Aorta (tissue), 5 donors: ENCODE results near the gene ZNF281. TPM values are rescaled to one million over a fixed set of nuclear protein-coding genes. Genes with fewer than 3 reads are reported as not detected.

Experiments
- ATAC-seq: fragments of 200-7000 bp; cut with Tn5 transposase; one replicate; pipeline ENCODE4 v1.9.1; 2022; ENCODE audit warnings: moderate library complexity; ENCODE audit not compliant: low FRiP score
- DNase-seq, 2 donors: peaks; one replicate each; pipeline ENCODE4 v3.0.0-alpha.2; 2020
- H3K27ac ChIP-seq, 2 donors: one replicate each; pipeline ENCODE4 v1.5.1; 2013; ENCODE audit warnings: low read length in 2 of 2, mild to moderate bottlenecking in 2 of 2, moderate library complexity in 2 of 2, control low read depth in 1 of 2, inconsistent platforms in 1 of 2, low read depth in 1 of 2
- H3K27me3 ChIP-seq, 2 donors: one replicate each; pipeline ENCODE4 v1.6.1; 2013; ENCODE audit warnings: control low read depth in 1 of 2, low read length in 1 of 2, mild to moderate bottlenecking in 1 of 2, moderate library complexity in 1 of 2; ENCODE audit not compliant: insufficient read depth in 2 of 2, control insufficient read depth in 1 of 2
- H3K36me3 ChIP-seq, 2 donors: one replicate each; pipeline ENCODE4 v1.6.1; 2013; ENCODE audit warnings: control low read depth in 1 of 2, low read length in 1 of 2, mild to moderate bottlenecking in 1 of 2; ENCODE audit not compliant: insufficient read depth in 2 of 2, control insufficient read depth in 1 of 2
- H3K4me1 ChIP-seq, 2 donors: one replicate each; pipeline ENCODE4 v1.6.1; 2013; ENCODE audit warnings: low read length in 2 of 2, control low read depth in 1 of 2, mild to moderate bottlenecking in 1 of 2, moderate library complexity in 1 of 2; ENCODE audit not compliant: insufficient read depth in 2 of 2, control insufficient read depth in 1 of 2
- H3K4me3 ChIP-seq, 2 donors: one replicate each; pipeline ENCODE4 v1.5.1; 2013; ENCODE audit warnings: low read length in 2 of 2, control low read depth in 1 of 2, mild to moderate bottlenecking in 1 of 2
- H3K9me3 ChIP-seq: one replicate; pipeline ENCODE4 v1.6.1; 2013; ENCODE audit warnings: mild to moderate bottlenecking, low read length; ENCODE audit not compliant: control insufficient read depth
- WGBS, 2 donors: extraction: QIAGEN DNeasy Blood & Tissue Kit; methylation state at CpG; one replicate each; pipeline ENCODE4 v1.1.7; 2013; 5-methylcytosine and 5-hydroxymethylcytosine counted together
- intact Hi-C, 2 donors: fragments of 100-400 bp; cut with DNase I; formaldehyde crosslinking; loops; one replicate each; pipeline versions ENCODE4 v1.14.2 to v1.15.0; 2022
- polyA plus RNA-seq, 2 donors: library from polyadenylated mRNA; stranded (reverse); fragments of 200-250 nt; gene quantifications; one replicate each; pipeline ENCODE4 v1.2.3, GENCODE V29; 2013
- total RNA-seq, 2 donors: library from RNA; stranded (reverse); fragmentation: NEBNext Ultra II Directional; extraction: Animal tissue kit (Norgen Biotek cat#: 25700); gene quantifications; one replicate each; pipeline ENCODE4 v1.2.1, GENCODE V29; 2021
- donor health status: healthy with polysubstance abuse.
- donor health status: Bipolar disorder and iron deficiency.
- donor health status: DM: no; HTN: no; CAD: no.
- donor health status: DM: no; HTN: no; CAD: no.
- donor health status: DM: yes; HTN: yes; CAD: no.

ZNF281 gene
- total and polyA plus RNA-seq, 4 donors = 2.1 to 13.1 (median 8.0) TPM

DNA sequence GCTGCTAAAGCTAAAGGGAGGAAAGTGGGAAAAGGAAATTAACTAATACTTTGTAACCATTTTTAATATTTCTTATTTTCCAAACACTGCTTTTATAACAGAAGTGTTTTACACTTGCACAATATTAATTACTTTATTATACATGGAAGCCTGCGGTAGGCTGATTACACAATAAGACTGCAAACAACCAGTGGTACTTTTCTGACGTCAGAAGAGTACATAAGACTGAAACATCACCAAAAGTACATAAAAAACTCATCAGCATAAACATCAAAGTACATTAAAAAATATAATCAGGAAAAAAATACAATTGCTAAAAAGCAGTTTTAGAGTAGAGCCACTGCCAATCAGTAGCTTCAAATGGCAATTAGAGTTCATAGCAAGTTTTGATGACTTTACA lies 4.6 kb downstream of the ZNF281 start:
- intact Hi-C loops = no loop called here

DNA sequence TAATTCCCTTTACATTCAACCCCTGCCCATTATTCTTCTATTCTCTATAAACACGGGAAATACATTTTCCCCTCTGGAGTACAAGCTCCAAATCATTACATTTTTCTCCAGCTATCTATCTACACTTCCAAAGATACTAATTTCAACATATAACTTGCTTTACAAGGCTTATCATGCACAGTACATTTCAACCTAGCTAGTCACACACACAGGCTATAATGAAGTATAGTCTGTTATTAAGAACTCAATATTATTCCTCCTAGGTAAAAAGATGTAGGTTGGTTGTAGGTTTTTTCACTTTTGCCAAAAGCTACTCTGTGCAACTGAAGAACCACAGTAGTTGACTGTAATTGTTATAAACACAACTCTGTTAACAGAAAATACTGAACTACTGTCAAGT lies 8.1 kb downstream of the ZNF281 start:
- no peak for DNase-seq
- no peak overlapping the region for H3K27ac ChIP-seq
- no peaks in the 10 kb centered on the region for H3K27me3 ChIP-seq
- WGBS, 2 donors = 84 to 85% methylated on average over 1 of the region's 1 CpG
- no peaks in the 10 kb centered on the region for H3K9me3 ChIP-seq
- no peaks in the 10 kb centered on the region for H3K36me3 ChIP-seq
- no peak overlapping the region for H3K4me3 ChIP-seq
- intact Hi-C loops = no loop called here
- no peaks in the 10 kb centered on the region for H3K4me1 ChIP-seq
- no peak for ATAC-seq

More for the DNA sequence above, 4.6 kb downstream of the ZNF281 start:
- H3K9me3 ChIP-seq = no peaks in the 10 kb centered on the region
- no peaks in the 10 kb centered on the region for H3K27me3 ChIP-seq
- H3K36me3 ChIP-seq = no peaks in the 10 kb centered on the region
- no peak overlapping the region for H3K27ac ChIP-seq
- peaks cover 3 to 5% of the 10 kb centered on the region in 2 donors for H3K4me1 ChIP-seq
- ATAC-seq (no peak), DNase-seq (no peak)
- no peak overlapping the region for H3K4me3 ChIP-seq
- 78 to 79% methylated on average over 2 of the region's 2 CpGs for WGBS, 2 donors

- no peaks in the 10 kb centered on the region for H3K36me3 ChIP-seq
- H3K9me3 ChIP-seq = no peaks in the 10 kb centered on the region
- no peak overlapping the region for H3K4me3 ChIP-seq
- H3K27ac ChIP-seq = no peak overlapping the region
- H3K27me3 ChIP-seq = no peaks in the 10 kb centered on the region
- intact Hi-C loops = no loop called here
- no peak for DNase-seq
- WGBS, 2 donors = 92 to 94% methylated on average over 2 of the region's 2 CpGs
- no peak for ATAC-seq
- no peaks in the 10 kb centered on the region for H3K4me1 ChIP-seq
Measured at GRCh38 chr1:200401263-200401662, 8.6 kb downstream of the ZNF281 start.

DNA sequence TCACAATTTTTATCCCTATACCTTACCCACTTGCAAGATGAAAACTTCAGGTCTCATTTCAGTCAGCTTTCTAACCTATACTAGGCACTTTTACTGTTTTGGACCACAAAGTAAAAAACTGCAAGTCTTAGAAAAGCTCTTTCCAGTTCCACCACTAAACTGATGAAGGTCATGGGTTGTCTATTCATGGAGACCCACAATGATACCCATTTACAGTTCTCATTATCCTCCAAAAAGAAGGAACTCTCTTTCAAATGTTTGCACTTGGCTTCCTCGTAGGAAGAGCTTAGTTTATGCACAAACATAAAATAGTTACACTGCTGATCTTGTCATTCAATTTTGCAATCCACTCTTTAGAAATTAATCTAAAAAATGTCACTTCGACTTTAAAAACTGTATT lies 9.3 kb downstream of the ZNF281 start:
- WGBS, 2 donors = 91 to 97% methylated on average over 2 of the region's 2 CpGs
- Histone ChIP-seq H3K27me3 (no peaks in the 10 kb centered on the region), H3K9me3 (no peaks in the 10 kb centered on the region), H3K4me3 (no peak overlapping the region), H3K27ac (no peak overlapping the region), H3K36me3 (no peaks in the 10 kb centered on the region), H3K4me1 (no peaks in the 10 kb centered on the region)
- no peak for DNase-seq
- ATAC-seq = no peak
- intact Hi-C loops = no loop called here

GRCh38 chr1:200399860-200400259 lies 10.0 kb downstream of the ZNF281 start:
- Histone ChIP-seq H3K27ac (no peak overlapping the region), H3K4me1 (no peaks in the 10 kb centered on the region), H3K9me3 (no peaks in the 10 kb centered on the region), H3K4me3 (no peak overlapping the region), H3K27me3 (no peaks in the 10 kb centered on the region), H3K36me3 (no peaks in the 10 kb centered on the region)
- 99 to 100% methylated on average over 1 of the region's 1 CpG for WGBS, 2 donors
- DNase-seq (no peak), ATAC-seq (no peak)
- intact Hi-C loops = no loop called here

- Histone ChIP-seq H3K36me3 (no peaks in the 10 kb centered on the region), H3K4me3 (no peak overlapping the region), H3K4me1 (no peaks in the 10 kb centered on the region), H3K27ac (no peak overlapping the region), H3K9me3 (no peaks in the 10 kb centered on the region), H3K27me3 (no peaks in the 10 kb centered on the region)
- intact Hi-C loops = no loop called here
- DNase-seq (no peak), ATAC-seq (no peak)
- WGBS, 2 donors = 95 to 97% methylated on average over 1 of the region's 1 CpG
Measured at GRCh38 chr1:200398373-200398772, 11.5 kb downstream of the ZNF281 start.

DNA sequence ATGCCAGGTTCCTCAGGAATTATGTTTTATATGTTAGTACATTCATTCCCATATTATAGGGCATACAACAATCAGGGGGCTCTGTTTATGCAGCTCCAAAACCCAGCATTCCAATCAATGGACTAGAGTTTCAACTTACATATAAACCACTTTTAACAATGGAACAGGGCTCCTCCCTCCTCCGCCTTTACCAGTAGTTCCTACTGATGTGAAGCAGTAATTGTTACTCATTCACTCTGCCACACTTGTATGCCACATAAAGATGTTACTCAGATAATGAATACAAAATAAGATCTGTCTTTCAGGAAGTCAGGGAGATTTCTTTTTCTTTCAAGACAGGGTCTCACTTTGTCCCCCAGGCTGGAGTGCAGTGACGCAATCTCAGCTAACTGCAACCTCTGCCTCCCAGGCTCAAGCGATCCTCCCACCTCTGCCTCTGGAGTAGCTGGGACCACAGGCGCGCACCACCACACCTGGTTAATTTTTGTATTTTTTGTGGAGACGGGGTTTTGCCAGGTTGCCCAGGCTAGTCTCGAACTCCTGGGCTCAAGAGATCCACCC lies 17.1 kb downstream of the ZNF281 start:
- Histone ChIP-seq H3K27me3 (no peaks in the 10 kb centered on the region), H3K27ac (no peak overlapping the region), H3K9me3 (no peaks in the 10 kb centered on the region), H3K4me1 (no peaks in the 10 kb centered on the region), H3K36me3 (no peaks in the 10 kb centered on the region), H3K4me3 (no peak overlapping the region)
- 95 to 98% methylated on average over 7 of the region's 7 CpGs for WGBS, 2 donors
- intact Hi-C loops = no loop called here
- ATAC-seq (no peak), DNase-seq (no peak)

DNA sequence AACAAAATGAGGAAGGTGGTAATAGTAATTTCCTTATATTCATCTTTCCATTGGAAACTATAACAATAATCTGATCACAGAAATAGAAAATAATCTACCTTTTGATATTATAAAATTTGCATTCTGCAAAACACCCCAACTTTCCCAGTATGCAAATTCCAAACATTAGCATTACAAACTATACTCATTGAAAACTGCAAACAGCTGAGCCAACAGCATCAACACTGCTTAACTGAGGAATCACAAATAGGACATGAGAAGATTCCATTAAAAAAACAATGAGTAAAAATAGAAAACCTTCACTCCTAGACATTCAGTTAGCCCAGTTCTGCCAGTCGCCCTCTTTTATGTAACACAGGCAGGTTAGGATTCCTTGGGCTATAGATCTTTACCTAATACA lies 18.1 kb downstream of the ZNF281 start:
- Histone ChIP-seq H3K4me3 (no peak overlapping the region), H3K27me3 (no peaks in the 10 kb centered on the region), H3K36me3 (no peaks in the 10 kb centered on the region), H3K9me3 (no peaks in the 10 kb centered on the region), H3K4me1 (no peaks in the 10 kb centered on the region), H3K27ac (no peak overlapping the region)
- DNase-seq (no peak), ATAC-seq (no peak)
- intact Hi-C loops = no loop called here
- WGBS, 2 donors = 22 to 42% methylated on average over 1 of the region's 1 CpG

GRCh38 chr1:200388791-200389190 lies 21.0 kb downstream of the ZNF281 start:
- no peak overlapping the region for H3K27ac ChIP-seq
- no peaks in the 10 kb centered on the region for H3K9me3 ChIP-seq
- H3K36me3 ChIP-seq = no peaks in the 10 kb centered on the region
- intact Hi-C loops = no loop called here
- DNase-seq (no peak), ATAC-seq (no peak)
- no peak overlapping the region for H3K4me3 ChIP-seq
- no peaks in the 10 kb centered on the region for H3K27me3 ChIP-seq
- WGBS, 2 donors = 52 to 64% methylated on average over 1 of the region's 1 CpG
- H3K4me1 ChIP-seq = no peaks in the 10 kb centered on the region
